OCI-LY7 (cell line): Measurements from ENCODE around the gene ZNF764. TPM values are rescaled to one million over a fixed set of nuclear protein-coding genes. Genes with fewer than 3 reads are reported as not detected.

ENCODE experiments used
- BruUV-seq: library from RNA; stranded (reverse); fragments of 400-500 nt; replicated peaks from 2 replicates; lab custom pipeline; 2021; lab: Mats Ljungman, UMichigan
- CTCF ChIA-PET: fragments of 300-600 bp; sonication (Branson Sonifier 250); formaldehyde crosslinking; loops from one replicate; lab custom pipeline; 2022; ENCODE audit warnings: antibody characterized with exemption; ENCODE audit not compliant: unreplicated experiment; lab: Charles Lee
- POLR2A ChIA-PET: fragments of 300-600 bp; sonication (Branson Sonifier 250); formaldehyde crosslinking; loops from one replicate; lab custom pipeline; 2022; ENCODE audit warnings: antibody characterized with exemption; lab: Charles Lee
- DNase-seq: peaks from one replicate; pipeline ENCODE4 v3.0.0-alpha.2; 2015; ENCODE audit warnings: low spot score
- H2AFZ ChIP-seq: fragments of 200-600 bp; sonication (generic), shearing (Covaris generic); 2 replicates; pipeline ENCODE4 v1.6.1; 2014; ENCODE audit warnings: mild to moderate bottlenecking, antibody characterized with exemption, low read length, moderate library complexity
- H3K27ac ChIP-seq: fragments of 200-600 bp; sonication (generic); 2 replicates; pipeline ENCODE4 v1.5.1; 2014; ENCODE audit warnings: mixed run types, low read depth, mild to moderate bottlenecking, moderate library complexity, low read length, inconsistent platforms; ENCODE audit not compliant: poor library complexity, severe bottlenecking
- H3K36me3 ChIP-seq: fragments of 200-600 bp; sonication (generic); 2 replicates; pipeline ENCODE4 v1.6.1; 2014; ENCODE audit warnings: mild to moderate bottlenecking, antibody characterized with exemption, low read length, moderate library complexity, mixed read lengths; ENCODE audit not compliant: insufficient read depth
- H3K4me1 ChIP-seq: fragments of 200-600 bp; sonication (generic); 2 replicates; pipeline ENCODE4 v1.5.1; 2014; ENCODE audit warnings: mild to moderate bottlenecking, low read length; ENCODE audit not compliant: insufficient read depth, poor library complexity, severe bottlenecking
- H3K4me2 ChIP-seq: fragments of 200-600 bp; sonication (generic); 2 replicates; pipeline ENCODE4 v1.6.1; 2014; ENCODE audit warnings: mild to moderate bottlenecking, low read length
- H3K4me3 ChIP-seq: fragments of 200-600 bp; sonication (generic); 2 replicates; pipeline ENCODE4 v1.5.1; 2014; ENCODE audit warnings: mild to moderate bottlenecking, low read depth, low read length; ENCODE audit not compliant: poor library complexity, severe bottlenecking
- H3K79me2 ChIP-seq: fragments of 200-600 bp; sonication (generic); 2 replicates; pipeline ENCODE4 v1.6.1; 2016; ENCODE audit warnings: low read depth, mild to moderate bottlenecking, low read length, moderate library complexity, mixed read lengths; ENCODE audit not compliant: insufficient read depth
- H3K9me2 ChIP-seq: fragments of 200-600 bp; sonication (generic); 2 replicates; pipeline ENCODE4 v1.6.1; 2016; ENCODE audit warnings: mild to moderate bottlenecking, low read length, mixed read lengths; ENCODE audit not compliant: insufficient read depth
- H3K9me3 ChIP-seq: fragments of 200-600 bp; sonication (generic); 2 replicates; pipeline ENCODE4 v1.6.1; 2014; ENCODE audit warnings: mild to moderate bottlenecking, mixed run types, low read length, mixed read lengths
- H4K20me1 ChIP-seq: fragments of 200-600 bp; sonication (generic); 2 replicates; pipeline ENCODE4 v1.6.1; 2014; ENCODE audit warnings: mild to moderate bottlenecking, antibody characterized with exemption, low read length, moderate library complexity, mixed read lengths; ENCODE audit not compliant: insufficient read depth
- EZH2phosphoT487 ChIP-seq: fragments of 200-600 bp; sonication (generic); IDR thresholded peaks from 2 replicates; pipeline ENCODE4 v1.6.1; 2018; ENCODE audit warnings: low read depth, borderline replicate concordance, mild to moderate bottlenecking, mixed run types, antibody characterized with exemption, low read length, moderate library complexity, mixed read lengths
- intact Hi-C: fragments of 100-400 bp; cut with micrococcal nuclease; formaldehyde crosslinking; loops from one replicate; pipeline ENCODE4 v1.10.0; 2022; ENCODE audit not compliant: unreplicated experiment
- total RNA-seq, 2 experiments: library from RNA; depleted of rRNA in 1 of 2; stranded (reverse); fragments of >200 nt in 1 of 2; shearing (Covaris generic) in 1 of 2; gene quantifications; 2 replicates each; pipeline ENCODE4 v1.2.3, GENCODE V29; 2014 to 2022
- TF ChIP-seq, protein P1 (sequence below): fragments of 200-600 bp; sonication (generic); conservative IDR thresholded peaks from 2 replicates; pipeline ENCODE4 v1.5.1; 2014; ENCODE audit warnings: mild to moderate bottlenecking, antibody characterized with exemption, low read length, moderate library complexity, mixed read lengths

ZNF764 gene
- total RNA-seq, 2 experiments from 2014 or later: 12.8 to 14.6 TPM

DNA sequence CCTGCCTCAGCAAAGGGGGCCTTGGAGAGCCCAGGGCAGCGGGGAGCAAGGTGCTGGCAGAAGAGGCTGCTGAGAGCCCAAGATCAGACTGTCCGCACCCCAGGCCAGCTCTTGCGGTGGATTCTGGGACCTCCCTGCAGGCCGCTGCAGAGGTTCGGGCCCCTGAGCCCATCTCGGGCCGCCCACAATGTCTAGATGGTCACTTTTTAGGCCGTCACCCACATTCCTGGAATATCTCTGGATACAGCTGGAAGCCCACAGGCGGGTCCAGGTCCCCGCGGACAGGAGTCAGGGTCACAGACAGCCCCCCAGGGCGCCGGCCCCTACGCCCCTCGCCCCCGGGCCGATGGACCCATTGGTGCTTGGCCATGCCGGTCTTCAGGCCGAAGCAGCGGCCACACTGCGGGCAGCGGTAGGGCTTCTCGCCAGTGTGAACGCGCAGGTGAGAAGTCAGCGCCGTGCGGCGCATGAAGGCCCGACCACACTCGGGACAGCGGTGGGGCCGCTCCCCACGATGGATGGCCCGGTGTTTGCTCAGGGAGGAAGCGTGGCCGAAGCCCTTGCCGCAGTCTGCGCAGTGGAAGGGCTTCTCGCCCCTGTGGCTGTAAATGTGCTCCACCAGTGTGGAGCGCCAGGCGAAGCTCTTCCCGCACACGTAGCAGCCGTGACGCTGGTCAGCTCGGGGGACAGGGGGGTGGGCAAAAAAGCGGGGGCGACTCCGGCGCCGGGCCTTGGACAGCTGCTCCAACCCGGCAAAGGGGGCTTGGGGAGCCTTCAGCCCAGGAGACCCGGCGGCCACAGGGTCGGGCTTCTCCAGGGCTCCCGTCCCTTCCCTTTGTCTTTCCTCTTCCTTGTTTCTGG, 25.7 kb downstream of the ZNF764 start:
- H4K20me1 ChIP-seq: no peaks in the 10 kb centered on the region
- no peaks in the 10 kb centered on the region for H3K9me2 ChIP-seq
- BruUV-seq: no TSS peak
- H3K4me1 ChIP-seq: peaks cover 47% of the 10 kb centered on the region
- peaks cover 28% of the 10 kb centered on the region; the same call in 1 of the 2 replicates for H3K79me2 ChIP-seq
- ChIA-PET POLR2A (interaction anchor here (0.6 to 4.6 kb wide), 2 partner anchors 25 to 207 kb away, joined by 3 to 54 read pairs; partner anchors contain the start of gene ZNF764), CTCF (no interaction called here)
- H3K36me3 ChIP-seq: peaks cover 21% of the 10 kb centered on the region
- H3K4me3 ChIP-seq: no peak overlapping the region
- H3K27ac ChIP-seq: no peak overlapping the region
- no peaks in the 10 kb centered on the region for H3K9me3 ChIP-seq
- TF ChIP-seq, protein P1, sequence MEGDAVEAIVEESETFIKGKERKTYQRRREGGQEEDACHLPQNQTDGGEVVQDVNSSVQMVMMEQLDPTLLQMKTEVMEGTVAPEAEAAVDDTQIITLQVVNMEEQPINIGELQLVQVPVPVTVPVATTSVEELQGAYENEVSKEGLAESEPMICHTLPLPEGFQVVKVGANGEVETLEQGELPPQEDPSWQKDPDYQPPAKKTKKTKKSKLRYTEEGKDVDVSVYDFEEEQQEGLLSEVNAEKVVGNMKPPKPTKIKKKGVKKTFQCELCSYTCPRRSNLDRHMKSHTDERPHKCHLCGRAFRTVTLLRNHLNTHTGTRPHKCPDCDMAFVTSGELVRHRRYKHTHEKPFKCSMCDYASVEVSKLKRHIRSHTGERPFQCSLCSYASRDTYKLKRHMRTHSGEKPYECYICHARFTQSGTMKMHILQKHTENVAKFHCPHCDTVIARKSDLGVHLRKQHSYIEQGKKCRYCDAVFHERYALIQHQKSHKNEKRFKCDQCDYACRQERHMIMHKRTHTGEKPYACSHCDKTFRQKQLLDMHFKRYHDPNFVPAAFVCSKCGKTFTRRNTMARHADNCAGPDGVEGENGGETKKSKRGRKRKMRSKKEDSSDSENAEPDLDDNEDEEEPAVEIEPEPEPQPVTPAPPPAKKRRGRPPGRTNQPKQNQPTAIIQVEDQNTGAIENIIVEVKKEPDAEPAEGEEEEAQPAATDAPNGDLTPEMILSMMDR: no peak
- TF ChIP-seq EZH2phosphoT487: no peak
- H2AFZ ChIP-seq: no peak overlapping the region
- no peak for DNase-seq
- H3K4me2 ChIP-seq: no peak overlapping the region
- intact Hi-C loops: no loop called here

DNA sequence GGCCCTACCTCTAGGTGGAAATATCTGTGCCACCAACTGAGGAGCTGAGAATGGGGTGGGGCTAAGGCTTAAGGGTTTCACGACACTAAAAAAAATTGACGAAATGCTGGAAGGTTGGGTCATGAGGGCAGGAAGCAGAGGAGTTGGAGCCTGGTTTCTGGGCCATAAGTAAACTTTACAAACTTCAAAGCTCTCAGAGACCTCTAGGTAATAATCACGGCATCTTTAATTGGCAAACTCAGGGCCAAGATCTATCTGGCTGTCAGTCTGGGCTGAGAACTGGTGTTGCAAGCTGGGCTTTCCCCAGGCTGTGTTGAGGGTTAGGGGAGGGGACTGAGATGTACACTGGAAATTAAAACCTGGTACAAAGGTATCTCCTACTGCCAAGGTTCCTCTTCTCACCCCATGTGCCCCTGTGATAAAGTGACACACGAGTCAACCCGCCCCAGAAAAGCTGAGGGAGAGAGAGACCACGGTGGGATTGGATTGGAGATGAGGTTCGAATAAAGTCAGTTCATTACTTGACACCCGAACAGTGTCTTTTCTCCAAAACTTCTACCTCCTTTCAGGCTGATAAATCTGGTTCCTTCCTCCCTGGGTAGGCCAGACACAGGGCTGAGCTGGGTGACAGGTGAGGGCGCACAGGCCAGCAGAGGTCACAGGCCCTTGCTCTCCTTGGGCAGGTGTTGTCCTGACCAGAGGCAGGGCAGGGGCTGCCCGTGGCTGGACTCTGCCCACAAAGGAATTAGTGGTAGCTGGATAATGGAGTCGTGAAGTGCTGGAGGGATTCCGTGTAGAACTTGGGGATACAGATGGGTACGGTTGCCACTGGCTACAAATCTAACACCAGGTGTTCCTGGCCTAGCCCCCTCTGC, 27.8 kb downstream of the ZNF764 start:
- Histone ChIP-seq H3K36me3 (peaks cover 21% of the 10 kb centered on the region), H3K4me2 (no peak overlapping the region), H3K4me1 (peaks cover 39% of the 10 kb centered on the region), H2AFZ (no peak overlapping the region), H3K9me2 (no peaks in the 10 kb centered on the region), H4K20me1 (no peaks in the 10 kb centered on the region), H3K79me2 (peaks cover 14% of the 10 kb centered on the region; the same call in 1 of the 2 replicates), H3K9me3 (no peaks in the 10 kb centered on the region), H3K4me3 (no peak overlapping the region), H3K27ac (no peak overlapping the region)
- CTCF ChIA-PET: interaction anchor here (0.7 kb wide), 1 partner anchor 51 kb away, joined by 4 read pairs; no protein-coding TSS in a partner anchor
- TF ChIP-seq, protein P1: no peak
- TF ChIP-seq EZH2phosphoT487: no peak
- intact Hi-C loops: no loop called here
- no TSS peak for BruUV-seq
- DNase-seq: no peak
- POLR2A ChIA-PET: interaction anchor here (1.2 to 1.7 kb wide), 2 partner anchors 28 to 81 kb away, joined by 3 to 7 read pairs; partner anchors contain the start of gene ZNF764
